K562 (cell line): ENCODE data around the gene SLC36A1. TPM values are rescaled to one million over a fixed set of nuclear protein-coding genes. Genes with fewer than 3 reads are reported as not detected.

Experiments used
- ATAC-seq: fragments of 200-7000 bp; cut with Tn5 transposase; 3 replicates; pipeline ENCODE4 v1.9.1; 2020; ENCODE audit warnings: moderate library complexity
- BruUV-seq: library from RNA; stranded (reverse); fragments of 400-500 nt; replicated peaks from 2 replicates; lab custom pipeline; 2021; lab: Mats Ljungman, UMichigan
- CTCF ChIA-PET: fragments of 300-600 bp; formaldehyde crosslinking; extraction: SDS; loops from one replicate; lab custom pipeline; 2021; ENCODE audit warnings: low intra/inter-chr PET ratio; lab: Yijun Ruan, JAX
- POLR2A ChIA-PET: fragments of 300-600, 350-650 bp; sonication (Branson Sonifier 250); formaldehyde crosslinking; extraction: SDS; loops from one replicate; lab custom pipeline; 2021; ENCODE audit warnings: antibody characterized with exemption, inconsistent platforms; lab: Yijun Ruan, JAX
- DNase-seq, 4 experiments: peaks; one replicate each; pipeline versions ENCODE4 v3.0.0 to v3.0.0-alpha.2; 2011 to 2018; ENCODE audit warnings: low spot score in 3 of 4, mixed read lengths in 3 of 4; ENCODE audit errors: extremely low read depth in 1 of 4
- FAIRE-seq: peaks from 2 replicates; lab custom pipeline; 2011; peaks lifted over from hg19 to GRCh38; lab: Jason Lieb, UNC
- H2AFZ ChIP-seq: 2 replicates; pipeline ENCODE4 v1.6.0; 2011; ENCODE audit warnings: low read depth, low read length, control low read depth, inconsistent platforms
- H3K27ac ChIP-seq: fragments of 200-600 bp; 3 replicates; pipeline ENCODE4 v1.8.0; 2011; ENCODE audit warnings: low read depth, mild to moderate bottlenecking, control low read depth, inconsistent platforms, low read length, moderate library complexity, mixed read lengths; ENCODE audit errors: extremely low read depth
- H3K27me3 ChIP-seq, 2 experiments: fragments of 300-600 bp in 1 of 2; 2 replicates in 1 of 2; 3 replicates in 1 of 2; pipeline versions ENCODE4 v1.6.0 to v1.8.0; 2011; ENCODE audit warnings: inconsistent platforms in 2 of 2, low read length in 2 of 2, mild to moderate bottlenecking in 1 of 2, mixed read lengths in 1 of 2, moderate library complexity in 1 of 2; ENCODE audit not compliant: control insufficient read depth in 2 of 2, insufficient read depth in 2 of 2
- H3K36me3 ChIP-seq: fragments of 300-600 bp; 3 replicates; pipeline ENCODE4 v1.8.0; 2011; ENCODE audit warnings: mild to moderate bottlenecking, low read length, inconsistent platforms; ENCODE audit not compliant: control insufficient read depth, insufficient read depth
- H3K4me1 ChIP-seq, 2 experiments: fragments of 200-600 bp in 1 of 2; replicated peaks in 1 of 2; 2 replicates in 1 of 2; 3 replicates in 1 of 2; pipeline versions ENCODE4 v1.5.1 to v1.8.0; 2011; ENCODE audit warnings: inconsistent platforms in 2 of 2, low read length in 2 of 2, mild to moderate bottlenecking in 1 of 2, mixed read lengths in 1 of 2, moderate library complexity in 1 of 2; ENCODE audit not compliant: control insufficient read depth in 2 of 2, insufficient read depth in 2 of 2
- H3K4me2 ChIP-seq: 2 replicates; pipeline ENCODE4 v1.6.1; 2011; ENCODE audit warnings: low read length, control low read depth, inconsistent platforms, mixed read lengths; ENCODE audit not compliant: insufficient read depth
- H3K4me3 ChIP-seq: fragments of 200-600 bp; sonication (generic), shearing (Covaris generic); 2 replicates; pipeline ENCODE4 v1.5.1; 2016; ENCODE audit warnings: control low read depth, inconsistent platforms
- H3K79me2 ChIP-seq: fragments of 200-600 bp; 3 replicates; pipeline ENCODE4 v1.8.0; 2011; ENCODE audit warnings: low read length, inconsistent platforms; ENCODE audit not compliant: control insufficient read depth, insufficient read depth
- H3K9ac ChIP-seq, 2 experiments: 2 replicates each; pipeline versions ENCODE4 v1.6.0 to v1.6.1; 2011; ENCODE audit warnings: low read depth in 2 of 2, low read length in 2 of 2, control low read depth in 1 of 2, inconsistent platforms in 1 of 2, mild to moderate bottlenecking in 1 of 2, mixed read lengths in 1 of 2; ENCODE audit not compliant: insufficient read depth in 1 of 2
- H3K9me1 ChIP-seq: one replicate; pipeline ENCODE4 v1.6.0; 2011; ENCODE audit warnings: inconsistent platforms, mild to moderate bottlenecking, low read length, moderate library complexity; ENCODE audit not compliant: control insufficient read depth, insufficient read depth
- H3K9me3 ChIP-seq: replicated peaks from 2 replicates; pipeline ENCODE4 v1.5.1; 2011; ENCODE audit warnings: low read depth, low read length, inconsistent platforms; ENCODE audit not compliant: control insufficient read depth, insufficient read depth
- H4K20me1 ChIP-seq: replicated peaks from 2 replicates; pipeline ENCODE4 v1.6.1; 2011; ENCODE audit warnings: low read length, inconsistent platforms, mixed read lengths; ENCODE audit not compliant: control insufficient read depth, insufficient read depth
- BACH1 ChIP-seq: fragments of 200-800 bp; sonication (Bioruptor generic); IDR thresholded peaks from 2 replicates; pipeline ENCODE4 v1.6.1; 2016; ENCODE audit warnings: missing genetic modification characterization, missing compliant biosample characterization
- CUX1 ChIP-seq: fragments of 200-800 bp; sonication (Bioruptor generic); IDR thresholded peaks from 2 replicates; pipeline ENCODE4 v1.6.1; 2016; ENCODE audit warnings: missing genetic modification characterization, missing compliant biosample characterization
- PRMT5 ChIP-seq: sonication (generic); formaldehyde crosslinking; IDR thresholded peaks from 2 replicates; pipeline ENCODE4 v1.5.0; 2020; ENCODE audit warnings: missing genetic modification reagents
- PTRF ChIP-seq: fragments of 450-650 bp; IDR thresholded peaks from 2 replicates; pipeline ENCODE4 v1.6.1; 2016; ENCODE audit warnings: mild to moderate bottlenecking, missing genetic modification characterization, missing compliant biosample characterization
- RBM34 ChIP-seq: fragments of 200-400 bp; formaldehyde crosslinking; IDR thresholded peaks from 2 replicates; pipeline ENCODE4 v1.6.1; 2018; ENCODE audit warnings: low read length, borderline replicate concordance; ENCODE audit not compliant: insufficient read depth
- RERE ChIP-seq: sonication (generic); formaldehyde crosslinking; IDR thresholded peaks from 2 replicates; pipeline ENCODE4 v1.8.0; 2023; ENCODE audit warnings: missing genetic modification reagents, mild to moderate bottlenecking, borderline replicate concordance
- SRF ChIP-seq, 2 experiments: fragments of 250-450, 450-650 bp in 1 of 2; sonication (Bioruptor Pico) in 1 of 2; sonication (generic) in 1 of 2; formaldehyde crosslinking; IDR thresholded peaks; 2 replicates each; pipeline versions ENCODE4 v1.5.0 to v1.5.1; 2020 to 2022; ENCODE audit warnings: mild to moderate bottlenecking in 1 of 2, missing genetic modification reagents in 1 of 2
- TCF15 ChIP-seq: fragments of 250-450 bp; sonication (Bioruptor Pico); IDR thresholded peaks from 2 replicates; pipeline ENCODE4 v1.8.0; 2022; ENCODE audit warnings: moderate library complexity, mild to moderate bottlenecking, inconsistent platforms
- WGBS: fragments of 100-300 bp; shearing (Covaris generic); methylation state at CpG from one replicate; pipeline ENCODE4 v1.1.6; 2016; ENCODE audit warnings: low coverage, mixed read lengths; ENCODE audit not compliant: insufficient coverage; ENCODE audit errors: missing lambda C conversion rate; 5-methylcytosine and 5-hydroxymethylcytosine counted together
- in situ Hi-C: fragments of 300-500 bp; cut with MboI; formaldehyde crosslinking; loops from 4 replicates; pipeline ENCODE4 v1.15.0; 2018; ENCODE audit warnings: inconsistent platforms, mixed read lengths
- intact Hi-C: fragments of 100-400 bp; cut with micrococcal nuclease; formaldehyde crosslinking; loops from 2 replicates; pipeline ENCODE4 v1.14.2; 2022
- polyA plus RNA-seq, 8 experiments: library from polyadenylated mRNA; depleted of rRNA in 4 of 8; stranded (reverse) in 5 of 8; unstranded in 3 of 8; fragments of >200 nt; fragmentation: Nextera tagmentation in 2 of 8; fragmentation: Illumina TruSeq in 1 of 8; extraction: Ambion mirVana in 2 of 8; extraction: Trizol in 1 of 8; gene quantifications; 2 replicates each; pipeline versions ENCODE4 v1.2.1 to v1.2.3, GENCODE V29; 2011 to 2014; ENCODE audit warnings: inconsistent platforms in 1 of 8, missing spikeins in 1 of 8
- total RNA-seq, 7 experiments: library from RNA; depleted of rRNA in 6 of 7; stranded (reverse); fragments of >200 nt in 6 of 7; fragmentation: Illumina TruSeq in 2 of 7; extraction: Trizol in 2 of 7; gene quantifications; 2 replicates each; pipeline versions ENCODE4 v1.2.1 to v1.2.3, GENCODE V29; 2011 to 2021; ENCODE audit warnings: low replicate concordance in 1 of 7

SLC36A1 gene
- total and polyA plus RNA-seq, 9 of the 15 experiments (the other 6 are each of a cell fraction or from before 2014, with no cell fraction given), result 1.6 to 8.4 (median 4.6) TPM

- TF ChIP-seq CUX1 (CRISPR knock-in tag) (no peak), SRF (CRISPR knock-in tag; IDR thresholded peaks at IDR 0.05) (no peak)
These were observed 23.0 kb downstream of the SLC36A1 start (continued) for GRCh38 chr5:151470439-151470838.

- H3K36me3 ChIP-seq, result peaks cover 17% of the 10 kb centered on the region; the same call in 2 of the 3 replicates
- no peak for FAIRE-seq
- 22% methylated on average over 1 of the region's 1 CpG for WGBS
- H3K79me2 ChIP-seq, result no peaks in the 10 kb centered on the region
- ChIA-PET CTCF (no interaction called here), POLR2A (no interaction called here)
- DNase-seq, result no peak
- H3K4me2 ChIP-seq, result no peak overlapping the region
- in situ Hi-C loops, result no loop called here
- no peaks in the 10 kb centered on the region for H3K27me3 ChIP-seq
- no TSS peak for BruUV-seq
- H3K4me3 ChIP-seq, result no peak overlapping the region
- no peak for ATAC-seq
- H2AFZ ChIP-seq, result no peak overlapping the region
- H4K20me1 ChIP-seq, result no peaks in the 10 kb centered on the region
- intact Hi-C loops, result no loop called here
- no peaks in the 10 kb centered on the region for H3K4me1 ChIP-seq
- H3K9me3 ChIP-seq, result no peaks in the 10 kb centered on the region
- no peak overlapping the region for H3K9ac ChIP-seq
- no peak overlapping the region for H3K27ac ChIP-seq
- H3K9me1 ChIP-seq, result no peaks in the 10 kb centered on the region
- TF ChIP-seq RERE (no peak), PRMT5 (CRISPR knock-in tag) (no peak), RBM34 (no peak), PTRF (tag) (no peak), BACH1 (no peak), TCF15 (CRISPR knock-in tag) (no peak)
These were observed 23.9 kb downstream of the SLC36A1 start for GRCh38 chr5:151471276-151471675.
